ENCODE data around the gene SLC49A4. TPM values are rescaled to one million over a fixed set of nuclear protein-coding genes. Genes with fewer than 3 reads are reported as not detected.

The SLC49A4 gene
- total RNA-seq, 2 donors from 2014 or later = 13.7 to 21.3 TPM

DNA sequence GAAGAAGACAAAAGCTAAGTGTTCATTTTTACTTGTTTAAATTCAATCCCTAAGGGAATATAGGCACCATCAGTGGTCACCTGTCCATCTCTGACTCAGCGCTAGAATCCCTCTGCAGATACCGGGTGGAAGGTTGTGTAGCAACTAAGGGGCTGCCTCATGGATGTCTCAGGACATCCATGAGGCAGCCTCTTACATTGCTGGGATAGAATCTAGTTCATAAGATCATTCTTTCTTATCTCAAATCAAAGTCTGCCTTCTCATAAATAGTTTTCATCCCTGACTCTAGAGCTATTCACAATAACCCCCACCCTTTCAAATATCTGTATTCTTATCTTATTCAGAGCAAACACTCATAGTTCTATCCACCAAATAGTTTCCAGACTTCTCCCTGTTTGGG, 39.4 kb upstream of the SLC49A4 start:
- DNase-seq = no peak
- no peak overlapping the region for H3K4me3 ChIP-seq
- TF ChIP-seq, protein P1, sequence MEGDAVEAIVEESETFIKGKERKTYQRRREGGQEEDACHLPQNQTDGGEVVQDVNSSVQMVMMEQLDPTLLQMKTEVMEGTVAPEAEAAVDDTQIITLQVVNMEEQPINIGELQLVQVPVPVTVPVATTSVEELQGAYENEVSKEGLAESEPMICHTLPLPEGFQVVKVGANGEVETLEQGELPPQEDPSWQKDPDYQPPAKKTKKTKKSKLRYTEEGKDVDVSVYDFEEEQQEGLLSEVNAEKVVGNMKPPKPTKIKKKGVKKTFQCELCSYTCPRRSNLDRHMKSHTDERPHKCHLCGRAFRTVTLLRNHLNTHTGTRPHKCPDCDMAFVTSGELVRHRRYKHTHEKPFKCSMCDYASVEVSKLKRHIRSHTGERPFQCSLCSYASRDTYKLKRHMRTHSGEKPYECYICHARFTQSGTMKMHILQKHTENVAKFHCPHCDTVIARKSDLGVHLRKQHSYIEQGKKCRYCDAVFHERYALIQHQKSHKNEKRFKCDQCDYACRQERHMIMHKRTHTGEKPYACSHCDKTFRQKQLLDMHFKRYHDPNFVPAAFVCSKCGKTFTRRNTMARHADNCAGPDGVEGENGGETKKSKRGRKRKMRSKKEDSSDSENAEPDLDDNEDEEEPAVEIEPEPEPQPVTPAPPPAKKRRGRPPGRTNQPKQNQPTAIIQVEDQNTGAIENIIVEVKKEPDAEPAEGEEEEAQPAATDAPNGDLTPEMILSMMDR (IDR thresholded peaks at IDR 0.05) = no peak
- no peaks in the 10 kb centered on the region for H3K9me3 ChIP-seq
- no peaks in the 10 kb centered on the region for H3K27me3 ChIP-seq
- no peaks in the 10 kb centered on the region for H3K4me1 ChIP-seq
- H3K9ac ChIP-seq (ENCODE audit: low read depth in 2 of 2, low read length in 2 of 2) = no peak overlapping the region
- intact Hi-C loops (cut with DNase I) = loop anchor here (10.0 kb wide), 2 partner anchors 189 to 269 kb away; partner anchors contain the start of gene SEMA5B
- H3K27ac ChIP-seq = no peak overlapping the region
- no peaks in the 10 kb centered on the region for H3K36me3 ChIP-seq

DNA sequence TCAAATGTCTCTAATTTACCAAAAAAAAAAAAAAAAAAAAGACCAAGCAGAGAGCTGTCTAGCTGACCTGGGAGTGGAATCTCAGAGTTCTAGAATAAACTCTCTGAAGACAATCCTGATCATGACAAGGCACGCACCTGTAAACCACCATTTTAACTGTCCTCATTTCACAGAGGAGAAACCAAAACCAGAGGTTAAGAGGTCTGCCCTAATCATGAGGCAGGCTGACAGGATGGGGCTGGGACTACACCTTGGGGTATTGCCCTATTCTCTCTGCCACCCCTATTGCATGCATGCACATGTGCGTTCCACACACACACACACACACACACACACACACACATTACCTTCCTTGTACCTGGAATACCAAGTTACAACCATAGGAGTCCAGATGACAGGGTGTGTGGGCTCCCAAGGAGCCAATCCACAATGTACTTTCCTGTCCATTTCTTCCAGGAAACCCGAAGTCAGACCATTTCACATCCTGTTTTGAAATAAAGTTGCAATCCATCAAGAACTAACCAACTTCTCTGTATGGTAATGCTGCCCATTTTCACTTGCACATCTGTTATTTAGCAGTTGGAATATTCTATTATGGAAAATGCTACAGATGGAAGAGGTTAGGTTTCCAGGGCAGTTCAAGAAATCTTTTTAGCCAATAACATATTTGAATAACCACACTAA, 35.9 kb upstream of the SLC49A4 start:
- TF ChIP-seq, protein P1 (IDR thresholded peaks at IDR 0.05) = no peak
- H3K9me3 ChIP-seq = no peaks in the 10 kb centered on the region
- no peak overlapping the region for H3K4me3 ChIP-seq
- H3K27ac ChIP-seq = no peak overlapping the region
- intact Hi-C loops (cut with DNase I) = loop anchor here (10.0 kb wide), 2 partner anchors 186 to 266 kb away; partner anchors contain the start of gene SEMA5B
- H3K27me3 ChIP-seq = no peaks in the 10 kb centered on the region
- H3K36me3 ChIP-seq = no peaks in the 10 kb centered on the region
- H3K4me1 ChIP-seq = no peaks in the 10 kb centered on the region
- DNase-seq = no peak
- no peak overlapping the region for H3K9ac ChIP-seq (ENCODE audit: low read depth in 2 of 2, low read length in 2 of 2)

DNA sequence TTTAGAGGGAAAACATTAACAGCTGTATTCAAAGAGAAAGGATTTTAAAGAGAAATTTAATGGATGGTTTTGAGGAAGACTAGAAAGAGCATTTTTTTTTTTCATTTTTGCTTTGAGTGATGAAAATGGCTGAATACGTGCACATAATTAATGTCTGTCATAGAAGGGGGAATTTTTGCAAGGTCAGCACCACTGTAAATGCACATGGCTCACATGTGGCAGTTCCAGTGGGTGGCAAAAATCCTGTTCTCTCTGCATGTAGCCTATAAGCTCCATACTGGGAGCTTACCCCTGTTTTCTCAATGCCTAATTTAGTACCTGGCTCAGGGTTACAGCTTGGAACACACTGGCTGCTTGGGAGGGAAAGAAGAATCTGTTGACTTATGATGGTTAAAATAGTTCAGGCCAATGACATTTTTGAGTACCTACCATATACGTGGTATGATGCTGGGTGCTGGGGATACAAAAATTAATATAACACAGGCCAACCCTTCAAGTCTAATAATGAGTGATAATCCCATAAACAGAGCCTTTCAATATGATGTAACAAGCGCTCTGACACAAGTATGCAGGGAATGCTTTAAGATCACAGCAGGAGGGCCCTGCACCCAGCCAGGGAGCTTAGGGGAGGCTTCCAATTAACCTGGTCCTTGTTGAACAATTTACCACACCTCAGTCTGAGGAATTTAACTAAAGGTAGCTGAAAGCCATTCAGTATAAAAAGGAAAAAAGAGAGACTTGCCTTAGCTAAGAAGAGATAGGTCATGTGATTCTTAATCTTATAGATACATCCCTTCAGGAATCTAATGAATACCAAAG, 34.2 kb upstream of the SLC49A4 start:
- Histone ChIP-seq H3K27me3 (no peaks in the 10 kb centered on the region), H3K9ac (ENCODE audit: low read depth in 2 of 2, low read length in 2 of 2) (no peak overlapping the region), H3K36me3 (no peaks in the 10 kb centered on the region), H3K27ac (no peak overlapping the region), H3K4me1 (no peaks in the 10 kb centered on the region), H3K4me3 (no peak overlapping the region), H3K9me3 (no peaks in the 10 kb centered on the region)
- TF ChIP-seq, protein P1 (IDR thresholded peaks at IDR 0.05) = no peak
- intact Hi-C loops (cut with DNase I) = no loop called here
- DNase-seq = no peak

DNA sequence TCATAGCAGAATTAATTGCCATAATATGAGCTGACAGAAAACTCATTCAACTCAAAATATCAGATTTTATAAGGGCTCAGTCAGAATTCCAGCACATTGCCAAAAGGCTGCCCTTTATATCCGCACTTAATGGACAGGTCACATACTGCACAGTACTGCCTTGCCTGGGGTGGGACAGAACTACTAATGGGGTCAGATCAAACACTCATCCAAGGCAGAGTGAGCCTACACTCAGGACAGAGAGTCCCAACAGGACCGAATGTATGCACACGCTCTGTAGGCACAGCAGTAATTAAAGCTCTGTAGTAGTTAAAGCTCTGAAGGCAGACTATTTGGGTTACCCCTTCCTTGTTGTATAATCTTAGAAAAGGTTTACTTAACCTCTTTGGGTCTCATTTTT, 28.4 kb upstream of the SLC49A4 start:
- H3K9me3 ChIP-seq = no peaks in the 10 kb centered on the region
- H3K4me1 ChIP-seq = no peaks in the 10 kb centered on the region
- H3K36me3 ChIP-seq = no peaks in the 10 kb centered on the region
- no peak overlapping the region for H3K9ac ChIP-seq (ENCODE audit: low read depth in 2 of 2, low read length in 2 of 2)
- H3K27me3 ChIP-seq = no peaks in the 10 kb centered on the region
- DNase-seq = no peak
- TF ChIP-seq, protein P1 (IDR thresholded peaks at IDR 0.05) = no peak
- intact Hi-C loops (cut with DNase I) = no loop called here
- no peak overlapping the region for H3K4me3 ChIP-seq
- no peak overlapping the region for H3K27ac ChIP-seq

DNA sequence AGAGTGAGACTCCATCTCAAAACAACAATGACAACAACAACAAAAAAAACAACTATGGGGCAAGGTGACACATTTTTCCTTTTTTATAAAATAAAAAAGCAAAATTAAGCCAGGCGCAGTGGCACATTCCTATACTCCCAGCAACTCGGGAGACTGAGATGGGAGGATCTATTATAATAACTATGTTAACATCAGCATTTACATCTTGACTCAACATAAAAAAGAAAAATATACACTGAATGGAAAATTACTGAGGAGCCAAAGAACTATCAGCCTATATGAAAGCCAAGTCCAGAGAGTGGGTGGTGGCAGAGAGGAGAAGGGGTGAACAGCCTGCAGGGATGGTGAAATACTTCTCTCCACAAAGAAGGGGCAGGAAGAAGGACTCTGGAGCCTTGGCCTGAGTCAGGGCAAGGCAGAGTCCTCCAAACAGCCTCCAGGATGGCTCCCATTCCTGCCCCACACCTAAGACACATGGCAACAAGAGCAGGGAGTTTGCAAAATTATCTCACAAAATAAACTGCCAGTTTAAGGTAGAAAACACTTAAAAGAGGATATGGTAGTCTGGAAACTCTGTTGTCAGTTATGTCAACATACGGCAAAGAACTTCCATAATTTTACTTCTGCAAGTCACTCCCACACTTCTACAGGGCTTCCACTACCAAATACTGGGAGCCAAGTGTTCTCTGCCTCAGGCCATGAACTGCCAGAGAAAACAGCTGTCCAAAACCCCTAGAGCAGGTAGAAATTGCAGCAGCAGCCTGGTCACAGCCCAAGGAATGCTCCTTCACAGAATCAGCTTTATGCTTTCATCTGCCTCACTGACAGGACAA, 27.1 kb upstream of the SLC49A4 start:
- TF ChIP-seq, protein P1 (IDR thresholded peaks at IDR 0.05) = no peak
- H3K27ac ChIP-seq = no peak overlapping the region
- intact Hi-C loops (cut with DNase I) = no loop called here
- H3K36me3 ChIP-seq = no peaks in the 10 kb centered on the region
- H3K27me3 ChIP-seq = no peaks in the 10 kb centered on the region
- no peaks in the 10 kb centered on the region for H3K4me1 ChIP-seq
- DNase-seq = no peak
- no peak overlapping the region for H3K4me3 ChIP-seq
- H3K9me3 ChIP-seq = no peaks in the 10 kb centered on the region
- H3K9ac ChIP-seq (ENCODE audit: low read depth in 2 of 2, low read length in 2 of 2) = peak overlapping the region in 1 of 2 donors; percentile 9
